PC-3 (cell line): ENCODE measurements around the gene AGXT.

Experiments used
- CTCF ChIP-seq: fragments of 300-600 bp; sonication (generic); conservative IDR thresholded peaks from 2 replicates; pipeline ENCODE4 v1.5.1; 2017; ENCODE audit warnings: antibody characterized with exemption, low read depth, mild to moderate bottlenecking, low read length
- EZH2 ChIP-seq: fragments of 300-600 bp; sonication (generic); IDR thresholded peaks from one replicate; pipeline ENCODE4 v1.6.1; 2017; ENCODE audit warnings: antibody characterized with exemption, mild to moderate bottlenecking, low read length; ENCODE audit not compliant: unreplicated experiment

GRCh38 chr2:240881913-240882312, 13.3 kb downstream of the AGXT start:
- TF ChIP-seq CTCF = no peak
- no peak for TF ChIP-seq EZH2
